GM12878 (cell line): ENCODE results near the gene MRPL36. TPM values are rescaled to one million over a fixed set of nuclear protein-coding genes. Genes with fewer than 3 reads are reported as not detected.

Experiments used
- ATAC-seq: fragments of 200-7000 bp; cut with Tn5 transposase; 3 replicates; pipeline ENCODE4 v1.9.1; 2020; ENCODE audit warnings: mild to moderate bottlenecking, moderate library complexity
- BruUV-seq: library from RNA; stranded (reverse); fragments of 400-500 nt; replicated peaks from 2 replicates; lab custom pipeline; 2021; lab: Mats Ljungman, UMichigan
- CTCF ChIA-PET: fragments of 300-600 bp; sonication (Branson Sonifier 250); formaldehyde crosslinking; extraction: SDS; loops from one replicate; lab custom pipeline; 2021; ENCODE audit warnings: inconsistent platforms; lab: Yijun Ruan, JAX
- POLR2A ChIA-PET: fragments of 350-600 bp; formaldehyde crosslinking; extraction: SDS; loops from one replicate; lab custom pipeline; 2021; ENCODE audit warnings: inconsistent platforms; lab: Charles Lee
- RAD21 ChIA-PET: fragments of 300-600 bp; sonication (Branson Sonifier 250); formaldehyde crosslinking; loops from one replicate; lab custom pipeline; 2023; ENCODE audit warnings: antibody characterized with exemption; ENCODE audit not compliant: unreplicated experiment; lab: Charles Lee
- SMC1A ChIA-PET: fragments of 300-600 bp; sonication (Branson Sonifier 250); formaldehyde crosslinking; loops from one replicate; lab custom pipeline; 2023; ENCODE audit not compliant: unreplicated experiment, uncharacterized antibody; lab: Charles Lee
- DNase-seq: peaks from one replicate; pipeline ENCODE4 v3.0.0-alpha.2; 2011; ENCODE audit warnings: low read depth, low spot score
- FAIRE-seq: peaks from 3 replicates; lab custom pipeline; 2011; peaks lifted over from hg19 to GRCh38; lab: Jason Lieb, UNC
- H2AFZ ChIP-seq: 2 replicates; pipeline ENCODE4 v1.6.0; 2011; ENCODE audit warnings: low read depth, low read length, control low read depth; ENCODE audit not compliant: control insufficient read depth
- H3K27ac ChIP-seq: 2 replicates; pipeline ENCODE4 v1.5.1; 2011; ENCODE audit warnings: control low read depth; ENCODE audit not compliant: control insufficient read depth, insufficient read depth
- H3K27me3 ChIP-seq, 2 experiments: replicated peaks in 1 of 2; 2 replicates each; pipeline versions ENCODE4 v1.6.0 to v1.6.1; 2011; ENCODE audit warnings: low read length in 1 of 2; ENCODE audit not compliant: control insufficient read depth in 2 of 2, insufficient read depth in 2 of 2
- H3K36me3 ChIP-seq, 2 experiments: 2 replicates each; pipeline ENCODE4 v1.5.1; 2011; ENCODE audit warnings: low read length in 1 of 2; ENCODE audit not compliant: control insufficient read depth in 2 of 2, insufficient read depth in 2 of 2
- H3K4me1 ChIP-seq: 2 replicates; pipeline ENCODE4 v1.6.1; 2011; ENCODE audit warnings: mild to moderate bottlenecking, low read length, moderate library complexity, mixed read lengths; ENCODE audit not compliant: control insufficient read depth, insufficient read depth
- H3K4me2 ChIP-seq: 2 replicates; pipeline ENCODE4 v1.6.0; 2011; ENCODE audit warnings: control low read depth; ENCODE audit not compliant: control insufficient read depth, insufficient read depth
- H3K4me3 ChIP-seq: fragments of 200-600 bp; sonication (generic); 2 replicates; pipeline ENCODE4 v1.5.1; 2016
- H3K79me2 ChIP-seq: 2 replicates; pipeline ENCODE4 v1.6.0; 2011; ENCODE audit warnings: low read length; ENCODE audit not compliant: control insufficient read depth, insufficient read depth
- H3K9ac ChIP-seq: 2 replicates; pipeline ENCODE4 v1.8.0; 2011; ENCODE audit warnings: low read length, control low read depth, mixed read lengths; ENCODE audit not compliant: control insufficient read depth, insufficient read depth
- H3K9me3 ChIP-seq: replicated peaks from 3 replicates; pipeline ENCODE4 v1.5.1; 2011; ENCODE audit warnings: mild to moderate bottlenecking, low read length; ENCODE audit not compliant: control insufficient read depth, insufficient read depth
- H4K20me1 ChIP-seq: 2 replicates; pipeline ENCODE4 v1.6.0; 2011; ENCODE audit not compliant: control insufficient read depth, insufficient read depth
- ASH2L ChIP-seq: fragments of 300-600, 200-600 bp; sonication (generic); IDR thresholded peaks from 2 replicates; pipeline ENCODE4 v1.6.1; 2017; ENCODE audit warnings: low read depth, mild to moderate bottlenecking, borderline replicate concordance
- BRCA1 ChIP-seq: IDR thresholded peaks from 2 replicates; pipeline ENCODE4 v1.6.1; 2011; ENCODE audit warnings: low read depth, low read length, improper control_type of control experiment
- CBX5 ChIP-seq: sonication (generic); IDR thresholded peaks from 2 replicates; pipeline ENCODE4 v1.6.1; 2016; ENCODE audit warnings: low read depth, moderate library complexity, mild to moderate bottlenecking, inconsistent platforms
- CEBPB ChIP-seq, 2 experiments: fragments of 150-350 bp in 1 of 2; IDR thresholded peaks; 2 replicates each; pipeline ENCODE4 v1.6.1; 2012 to 2014; ENCODE audit warnings: low read depth in 2 of 2, low read length in 2 of 2, borderline replicate concordance in 1 of 2, inconsistent platforms in 1 of 2
- EED ChIP-seq: sonication (generic); IDR thresholded peaks from 2 replicates; pipeline ENCODE4 v1.6.1; 2016; ENCODE audit warnings: antibody characterized with exemption, low read depth
- HDAC6 ChIP-seq: fragments of 200-600 bp; sonication (generic); IDR thresholded peaks from one replicate; pipeline ENCODE4 v1.8.0; 2017; ENCODE audit warnings: antibody characterized with exemption; ENCODE audit not compliant: unreplicated experiment
- JUND ChIP-seq: IDR thresholded peaks from 2 replicates; pipeline ENCODE4 v1.6.1; 2012; ENCODE audit warnings: low read depth, mild to moderate bottlenecking, low read length, improper control_type of control experiment, moderate library complexity
- MEF2B ChIP-seq: fragments of 450-650 bp; IDR thresholded peaks from 2 replicates; pipeline ENCODE4 v1.6.1; 2018; ENCODE audit warnings: mild to moderate bottlenecking, moderate library complexity; ENCODE audit not compliant: partially characterized antibody, poor library complexity, severe bottlenecking
- MTA2 ChIP-seq: fragments of 450-650 bp; IDR thresholded peaks from 2 replicates; pipeline ENCODE4 v1.6.1; 2016; ENCODE audit warnings: low read depth, mild to moderate bottlenecking, moderate library complexity
- NFXL1 ChIP-seq: fragments of 450-650 bp; IDR thresholded peaks from 2 replicates; pipeline ENCODE4 v1.6.1; 2017; ENCODE audit warnings: antibody characterized with exemption, mild to moderate bottlenecking, borderline replicate concordance
- NR2F1 ChIP-seq: fragments of 450-650 bp; conservative IDR thresholded peaks from 2 replicates; pipeline ENCODE4 v1.6.1; 2017; ENCODE audit warnings: mild to moderate bottlenecking
- PAX5 ChIP-seq: IDR thresholded peaks from 2 replicates; pipeline ENCODE4 v1.6.1; 2011; ENCODE audit warnings: low read depth, low read length, borderline replicate concordance
- RFX5 ChIP-seq: IDR thresholded peaks from 2 replicates; pipeline ENCODE4 v1.6.1; 2011; ENCODE audit warnings: low read depth, low read length, improper control_type of control experiment
- WGBS: methylation state at CpG from one replicate; pipeline ENCODE4 v1.1.6; 2016; ENCODE audit warnings: low lambda C conversion rate; ENCODE audit not compliant: insufficient replicate concordance, insufficient coverage; ENCODE audit errors: missing lambda C conversion rate; 5-methylcytosine and 5-hydroxymethylcytosine counted together
- in situ Hi-C: fragments of 300-500 bp; cut with MboI; formaldehyde crosslinking; loops from 9 replicates; pipeline ENCODE4 v1.14.3; 2018; ENCODE audit warnings: mixed read lengths
- intact Hi-C: fragments of 100-400 bp; cut with micrococcal nuclease; formaldehyde crosslinking; loops from one replicate; pipeline ENCODE4 v1.14.2; 2022; ENCODE audit not compliant: unreplicated experiment
- polyA plus RNA-seq, 11 experiments: library from polyadenylated mRNA; depleted of rRNA in 4 of 11; unstranded in 6 of 11; stranded (reverse) in 5 of 11; fragments of >200 nt; fragmentation: Nextera tagmentation in 4 of 11; fragmentation: Illumina TruSeq in 1 of 11; extraction: Ambion mirVana in 4 of 11; extraction: Trizol in 1 of 11; gene quantifications; 1 replicate in 1 of 11; 2 replicates in 10 of 11; pipeline versions ENCODE4 v1.2.1 to v1.2.3, GENCODE V29; 2011 to 2016; ENCODE audit warnings: inconsistent platforms in 2 of 11, missing spikeins in 2 of 11, low read depth in 1 of 11
- total RNA-seq, 4 experiments: library from RNA; depleted of rRNA in 3 of 4; stranded (reverse); fragments of >200 nt in 3 of 4; fragmentation: Illumina TruSeq in 1 of 4; extraction: Trizol in 1 of 4; gene quantifications; 2 replicates each; pipeline versions ENCODE4 v1.2.1 to v1.2.3, GENCODE V29; 2013 to 2021
- TF ChIP-seq, protein P1 (sequence below): IDR thresholded peaks from 2 replicates; pipeline ENCODE4 v1.6.1; 2012; ENCODE audit warnings: low read depth, low read length, improper control_type of control experiment
- TF ChIP-seq, protein P2 (sequence below): fragments of 450-650 bp; formaldehyde crosslinking; IDR thresholded peaks from 2 replicates; pipeline ENCODE4 v1.5.0; 2022; ENCODE audit warnings: mild to moderate bottlenecking, missing genetic modification characterization
- TF ChIP-seq, protein P3 (sequence below): IDR thresholded peaks from 2 replicates; pipeline ENCODE4 v1.6.1; 2011; ENCODE audit warnings: low read depth, low read length, improper control_type of control experiment, borderline replicate concordance

Gene MRPL36
- total and polyA plus RNA-seq, 10 of the 15 experiments (the other 5 are each of a cell fraction or from before 2014, with no cell fraction given) = 89.2 to 559 (median 152) TPM

DNA sequence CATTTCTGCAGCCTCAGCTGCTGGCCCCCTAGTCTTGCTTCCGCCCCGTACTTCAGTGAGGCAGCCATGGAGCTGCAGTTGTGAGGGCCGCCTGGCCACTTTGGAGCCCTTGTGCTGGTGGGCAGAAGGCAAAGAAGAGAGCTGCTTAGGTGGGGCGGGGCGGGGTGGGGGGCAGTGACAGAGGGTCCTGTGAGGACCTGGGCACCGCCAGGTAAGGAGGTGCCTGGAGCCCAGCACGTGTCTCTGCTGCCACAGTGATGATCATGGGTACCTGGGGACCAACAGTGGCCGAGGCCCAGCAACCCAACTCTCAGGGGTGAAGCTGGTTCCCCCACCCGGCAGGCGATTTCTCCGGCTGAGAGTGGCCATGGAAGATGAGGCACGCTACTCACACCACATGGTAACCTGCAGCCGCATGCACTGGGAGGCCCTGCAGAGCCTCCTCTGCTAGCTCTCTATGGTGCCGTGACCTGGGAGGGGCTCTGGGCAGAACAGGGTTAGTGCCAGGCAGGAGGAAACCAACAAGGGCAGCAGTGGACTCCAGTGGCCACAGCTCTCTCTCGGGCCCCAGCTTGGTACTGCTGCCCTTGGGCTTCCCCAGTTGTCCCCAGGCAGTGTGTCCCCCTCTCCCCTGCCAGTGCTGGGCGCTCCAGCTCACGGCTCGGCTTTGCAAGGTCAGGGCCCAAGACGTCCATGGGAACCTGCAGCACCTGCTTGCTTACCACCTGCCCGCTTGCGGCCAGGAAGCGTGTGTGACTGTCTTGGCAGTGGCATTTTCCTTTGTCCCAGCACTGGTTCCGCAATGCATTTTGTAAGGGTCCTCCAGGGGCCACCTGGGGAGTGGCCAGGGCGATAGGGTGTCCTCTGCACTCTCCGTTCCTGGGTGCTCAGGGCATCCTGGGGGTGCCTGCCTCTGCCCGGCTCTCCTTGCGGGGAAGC is 25.5 kb upstream of the MRPL36 start:
- peaks cover 3 to 29% of the 10 kb centered on the region in 2 experiments; a peak in 3 of 4 replicates for H3K36me3 ChIP-seq
- no peaks in the 10 kb centered on the region for H3K9me3 ChIP-seq
- TF ChIP-seq NFXL1 (no peak), CEBPB (IDR thresholded peaks at IDR 0.05; ENCODE audit: borderline replicate concordance in 1 of 2, low read depth in 2 of 2, low read length in 2 of 2) (no peak), EED (no peak), BRCA1 (no peak), CBX5 (no peak), MEF2B (no peak), HDAC6 (no peak), NR2F1 (no peak), RFX5 (no peak), PAX5 (no peak), MTA2 (no peak), ASH2L (no peak), JUND (no peak)
- TF ChIP-seq, protein P1, sequence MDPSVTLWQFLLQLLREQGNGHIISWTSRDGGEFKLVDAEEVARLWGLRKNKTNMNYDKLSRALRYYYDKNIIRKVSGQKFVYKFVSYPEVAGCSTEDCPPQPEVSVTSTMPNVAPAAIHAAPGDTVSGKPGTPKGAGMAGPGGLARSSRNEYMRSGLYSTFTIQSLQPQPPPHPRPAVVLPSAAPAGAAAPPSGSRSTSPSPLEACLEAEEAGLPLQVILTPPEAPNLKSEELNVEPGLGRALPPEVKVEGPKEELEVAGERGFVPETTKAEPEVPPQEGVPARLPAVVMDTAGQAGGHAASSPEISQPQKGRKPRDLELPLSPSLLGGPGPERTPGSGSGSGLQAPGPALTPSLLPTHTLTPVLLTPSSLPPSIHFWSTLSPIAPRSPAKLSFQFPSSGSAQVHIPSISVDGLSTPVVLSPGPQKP = no peak
- TF ChIP-seq, protein P2, sequence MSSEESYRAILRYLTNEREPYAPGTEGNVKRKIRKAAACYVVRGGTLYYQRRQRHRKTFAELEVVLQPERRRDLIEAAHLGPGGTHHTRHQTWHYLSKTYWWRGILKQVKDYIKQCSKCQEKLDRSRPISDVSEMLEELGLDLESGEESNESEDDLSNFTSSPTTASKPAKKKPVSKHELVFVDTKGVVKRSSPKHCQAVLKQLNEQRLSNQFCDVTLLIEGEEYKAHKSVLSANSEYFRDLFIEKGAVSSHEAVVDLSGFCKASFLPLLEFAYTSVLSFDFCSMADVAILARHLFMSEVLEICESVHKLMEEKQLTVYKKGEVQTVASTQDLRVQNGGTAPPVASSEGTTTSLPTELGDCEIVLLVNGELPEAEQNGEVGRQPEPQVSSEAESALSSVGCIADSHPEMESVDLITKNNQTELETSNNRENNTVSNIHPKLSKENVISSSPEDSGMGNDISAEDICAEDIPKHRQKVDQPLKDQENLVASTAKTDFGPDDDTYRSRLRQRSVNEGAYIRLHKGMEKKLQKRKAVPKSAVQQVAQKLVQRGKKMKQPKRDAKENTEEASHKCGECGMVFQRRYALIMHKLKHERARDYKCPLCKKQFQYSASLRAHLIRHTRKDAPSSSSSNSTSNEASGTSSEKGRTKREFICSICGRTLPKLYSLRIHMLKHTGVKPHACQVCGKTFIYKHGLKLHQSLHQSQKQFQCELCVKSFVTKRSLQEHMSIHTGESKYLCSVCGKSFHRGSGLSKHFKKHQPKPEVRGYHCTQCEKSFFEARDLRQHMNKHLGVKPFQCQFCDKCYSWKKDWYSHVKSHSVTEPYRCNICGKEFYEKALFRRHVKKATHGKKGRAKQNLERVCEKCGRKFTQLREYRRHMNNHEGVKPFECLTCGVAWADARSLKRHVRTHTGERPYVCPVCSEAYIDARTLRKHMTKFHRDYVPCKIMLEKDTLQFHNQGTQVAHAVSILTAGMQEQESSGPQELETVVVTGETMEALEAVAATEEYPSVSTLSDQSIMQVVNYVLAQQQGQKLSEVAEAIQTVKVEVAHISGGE = no peak
- TF ChIP-seq, protein P3, sequence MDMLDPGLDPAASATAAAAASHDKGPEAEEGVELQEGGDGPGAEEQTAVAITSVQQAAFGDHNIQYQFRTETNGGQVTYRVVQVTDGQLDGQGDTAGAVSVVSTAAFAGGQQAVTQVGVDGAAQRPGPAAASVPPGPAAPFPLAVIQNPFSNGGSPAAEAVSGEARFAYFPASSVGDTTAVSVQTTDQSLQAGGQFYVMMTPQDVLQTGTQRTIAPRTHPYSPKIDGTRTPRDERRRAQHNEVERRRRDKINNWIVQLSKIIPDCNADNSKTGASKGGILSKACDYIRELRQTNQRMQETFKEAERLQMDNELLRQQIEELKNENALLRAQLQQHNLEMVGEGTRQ = no peak
- intact Hi-C loops (no loop called here), in situ Hi-C loops (no loop called here)
- SMC1A ChIA-PET = no interaction called here
- no peak overlapping the region for H3K9ac ChIP-seq
- H3K4me1 ChIP-seq = no peaks in the 10 kb centered on the region
- no peak for ATAC-seq
- POLR2A ChIA-PET = interaction anchor here (0.5 kb wide), 1 partner anchor 22 kb away, joined by 3 read pairs; no protein-coding TSS in a partner anchor
- no peak overlapping the region for H3K4me2 ChIP-seq
- no peak overlapping the region for H3K4me3 ChIP-seq
- no peaks in the 10 kb centered on the region for H3K79me2 ChIP-seq
- no peak overlapping the region for H3K27ac ChIP-seq
- RAD21 ChIA-PET = no interaction called here
- no peaks in the 10 kb centered on the region for H4K20me1 ChIP-seq
- no peaks in the 10 kb centered on the region for H3K27me3 ChIP-seq
- H2AFZ ChIP-seq = no peak overlapping the region
- 97% methylated on average over 27 of the region's 27 CpGs for WGBS
- CTCF ChIA-PET = no interaction called here
- DNase-seq = no peak
- BruUV-seq = no TSS peak
- FAIRE-seq = no peak
